B cell (primary cell): Measurements from ENCODE around the gene ADAMTS20. TPM values are rescaled to one million over a fixed set of nuclear protein-coding genes. Genes with fewer than 3 reads are reported as not detected.

Source experiments
- ATAC-seq: fragments of 200-7000 bp; cut with Tn5 transposase; one replicate; pipeline ENCODE4 v1.10.0; 2021; ENCODE audit warnings: low read depth, mild to moderate bottlenecking, moderate number of reproducible peaks, moderate library complexity
- CTCF ChIA-PET: fragments of 350-600 bp; sonication (Branson Sonifier 250); formaldehyde crosslinking; loops from one replicate; lab custom pipeline; 2021; ENCODE audit warnings: antibody characterized with exemption, inconsistent platforms; lab: Charles Lee
- POLR2A ChIA-PET: fragments of 350-600 bp; sonication (Branson Sonifier 250); formaldehyde crosslinking; loops from one replicate; lab custom pipeline; 2021; ENCODE audit warnings: antibody characterized with exemption; lab: Charles Lee
- DNase-seq: peaks from one replicate; pipeline ENCODE4 v3.0.0; 2013
- H2AFZ ChIP-seq: 2 replicates; pipeline ENCODE4 v1.6.1; 2012; ENCODE audit warnings: mild to moderate bottlenecking, low read depth, low read length; ENCODE audit not compliant: insufficient read depth, poor library complexity, severe bottlenecking
- H3K27ac ChIP-seq, 2 donors: 1 replicate in 1 of 2; 2 replicates in 1 of 2; pipeline ENCODE4 v1.5.1; 2012 to 2013; ENCODE audit warnings: low read length in 2 of 2, mild to moderate bottlenecking in 2 of 2, moderate library complexity in 1 of 2
- H3K27me3 ChIP-seq, 4 experiments: fragments of 200-600 bp in 1 of 4; sonication (generic) in 1 of 4; replicated peaks in 1 of 4; 1 replicate in 2 of 4; 2 replicates in 2 of 4; pipeline versions ENCODE4 v1.6.1 to v1.7.0; 2013 to 2016; ENCODE audit warnings: low read length in 3 of 4, mild to moderate bottlenecking in 2 of 4, mixed read lengths in 1 of 4, moderate library complexity in 1 of 4; ENCODE audit not compliant: insufficient read depth in 4 of 4, control insufficient read depth in 3 of 4; ENCODE audit errors: control extremely low read depth in 1 of 4
- H3K36me3 ChIP-seq, 2 experiments: replicated peaks in 1 of 2; 1 replicate in 1 of 2; 2 replicates in 1 of 2; pipeline versions ENCODE4 v1.6.1 to v1.7.1; 2013; ENCODE audit warnings: low read length in 1 of 2; ENCODE audit not compliant: insufficient read depth in 2 of 2, control insufficient read depth in 1 of 2; ENCODE audit errors: control extremely low read depth in 1 of 2, extremely low read depth in 1 of 2
- H3K4me1 ChIP-seq, 2 donors: fragments of 200-600 bp in 1 of 2; sonication (generic) in 1 of 2; 1 replicate in 1 of 2; 2 replicates in 1 of 2; pipeline versions ENCODE4 v1.5.1 to v1.6.1; 2013 to 2017; ENCODE audit warnings: low read length in 2 of 2; ENCODE audit not compliant: control insufficient read depth in 2 of 2, insufficient read depth in 2 of 2
- H3K4me2 ChIP-seq: replicated peaks from 2 replicates; pipeline ENCODE3; 2012; ENCODE audit warnings: mild to moderate bottlenecking, low read depth, low read length; ENCODE audit not compliant: poor library complexity, severe bottlenecking
- H3K4me3 ChIP-seq, 5 experiments: fragments of 200-600 bp in 1 of 5; sonication (generic) in 1 of 5; 1 replicate in 3 of 5; 2 replicates in 2 of 5; pipeline versions ENCODE4 v1.5.1 to v1.7.0; 2011 to 2016; ENCODE audit warnings: low read length in 4 of 5, mild to moderate bottlenecking in 4 of 5, low read depth in 2 of 5, control low read depth in 1 of 5, moderate library complexity in 1 of 5; ENCODE audit not compliant: insufficient read depth in 1 of 5; ENCODE audit errors: control extremely low read depth in 1 of 5, extremely low read depth in 1 of 5
- H3K79me2 ChIP-seq: fragments of 200-600 bp; sonication (generic); one replicate; pipeline ENCODE4 v1.6.0; 2016; ENCODE audit warnings: low read length; ENCODE audit not compliant: control insufficient read depth, insufficient read depth
- H3K9ac ChIP-seq: fragments of 200-600 bp; sonication (generic); 2 replicates; pipeline ENCODE4 v1.6.1; 2017; ENCODE audit warnings: mild to moderate bottlenecking, low read length, moderate library complexity
- H3K9me3 ChIP-seq, 3 donors: one replicate each; pipeline versions ENCODE4 v1.6.1 to v1.7.1; 2013; ENCODE audit warnings: low read length in 2 of 3; ENCODE audit not compliant: control insufficient read depth in 2 of 3, insufficient read depth in 1 of 3; ENCODE audit errors: control extremely low read depth in 1 of 3
- H4K20me1 ChIP-seq: 2 replicates; pipeline ENCODE4 v1.6.0; 2012; ENCODE audit warnings: mild to moderate bottlenecking, low read length; ENCODE audit not compliant: insufficient read depth, control insufficient read depth, poor library complexity, severe bottlenecking
- H3K27ac Mint-ChIP-seq: one replicate; pipeline ENCODE4 v1.8.0; 2021; ENCODE audit warnings: mixed read lengths
- H3K27me3 Mint-ChIP-seq: one replicate; pipeline ENCODE4 v1.8.0; 2021; ENCODE audit warnings: mixed read lengths
- H3K4me1 Mint-ChIP-seq: one replicate; pipeline ENCODE4 v1.8.0; 2021; ENCODE audit warnings: mixed read lengths
- H3K4me3 Mint-ChIP-seq: one replicate; pipeline ENCODE4 v1.8.0; 2021; ENCODE audit warnings: mixed read lengths
- H3K9me3 Mint-ChIP-seq: one replicate; pipeline ENCODE4 v1.8.0; 2022; ENCODE audit warnings: mixed read lengths; ENCODE audit not compliant: insufficient read depth
- EZH2 ChIP-seq: IDR thresholded peaks from 2 replicates; pipeline ENCODE4 v1.6.1; 2012; ENCODE audit warnings: borderline replicate concordance, low read depth, mild to moderate bottlenecking, moderate library complexity, low read length; ENCODE audit not compliant: insufficient read depth, poor library complexity, severe bottlenecking
- WGBS: methylation state at CpG from one replicate; pipeline ENCODE4 v1.1.5; 2013; ENCODE audit warnings: missing lambda C conversion rate; ENCODE audit not compliant: insufficient coverage; 5-methylcytosine and 5-hydroxymethylcytosine counted together
- intact Hi-C: fragments of 100-400 bp; cut with micrococcal nuclease; formaldehyde crosslinking; loops from one replicate; pipeline ENCODE4 v1.10.0; 2022
- polyA plus RNA-seq: library from polyadenylated mRNA; depleted of rRNA; stranded (reverse); fragments of >200 nt; gene quantifications from 2 replicates; pipeline ENCODE4 v1.2.3, GENCODE V29; 2012
- total RNA-seq, 2 donors: library from RNA; stranded (reverse); fragments of 120-200 nt in 1 of 2; gene quantifications; 1 replicate in 1 of 2; 2 replicates in 1 of 2; pipeline versions ENCODE4 v1.2.3 to v1.2.4, GENCODE V29; 2013 to 2022
- TF ChIP-seq, protein P1 (sequence below): fragments of 200-600 bp; IDR thresholded peaks from one replicate; pipeline ENCODE4 v1.8.0; 2022; ENCODE audit warnings: antibody characterized with exemption, mild to moderate bottlenecking

Gene ADAMTS20
- total and polyA plus RNA-seq, 2 donors (not counting 1 experiment from before 2014, with no cell fraction given), result not detected

DNA sequence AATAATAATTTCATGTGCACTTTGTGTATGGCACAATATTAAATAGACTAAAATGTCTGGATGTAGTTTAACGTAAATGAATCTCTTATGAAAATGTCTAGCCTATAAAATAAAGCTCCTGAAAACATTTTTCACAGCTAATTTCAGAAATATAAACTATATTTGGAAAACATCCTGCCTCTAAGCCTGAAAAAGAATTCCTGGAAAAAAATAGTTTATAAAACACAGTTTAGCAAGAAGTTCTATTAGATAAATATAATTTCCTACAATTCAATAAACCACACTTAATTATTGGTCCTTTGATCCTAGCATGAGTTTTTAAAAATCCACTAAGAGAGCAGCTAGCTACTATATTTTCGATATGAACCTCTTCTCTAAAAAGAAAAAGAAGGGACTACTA is 159.9 kb downstream of the ADAMTS20 start:
- no peaks in the 10 kb centered on the region for H3K4me1 ChIP-seq
- H3K9me3 ChIP-seq, result peaks cover 0 to 10% (median 0%) of the 10 kb centered on the region in 3 donors
- WGBS, result no CpG with 5 or more reads among the region's 2 CpGs
- H3K27ac Mint-ChIP-seq, result no peak overlapping the region
- no peaks in the 10 kb centered on the region for H3K27me3 ChIP-seq
- H3K79me2 ChIP-seq, result no peaks in the 10 kb centered on the region
- no peak for ATAC-seq
- TF ChIP-seq, protein P1, sequence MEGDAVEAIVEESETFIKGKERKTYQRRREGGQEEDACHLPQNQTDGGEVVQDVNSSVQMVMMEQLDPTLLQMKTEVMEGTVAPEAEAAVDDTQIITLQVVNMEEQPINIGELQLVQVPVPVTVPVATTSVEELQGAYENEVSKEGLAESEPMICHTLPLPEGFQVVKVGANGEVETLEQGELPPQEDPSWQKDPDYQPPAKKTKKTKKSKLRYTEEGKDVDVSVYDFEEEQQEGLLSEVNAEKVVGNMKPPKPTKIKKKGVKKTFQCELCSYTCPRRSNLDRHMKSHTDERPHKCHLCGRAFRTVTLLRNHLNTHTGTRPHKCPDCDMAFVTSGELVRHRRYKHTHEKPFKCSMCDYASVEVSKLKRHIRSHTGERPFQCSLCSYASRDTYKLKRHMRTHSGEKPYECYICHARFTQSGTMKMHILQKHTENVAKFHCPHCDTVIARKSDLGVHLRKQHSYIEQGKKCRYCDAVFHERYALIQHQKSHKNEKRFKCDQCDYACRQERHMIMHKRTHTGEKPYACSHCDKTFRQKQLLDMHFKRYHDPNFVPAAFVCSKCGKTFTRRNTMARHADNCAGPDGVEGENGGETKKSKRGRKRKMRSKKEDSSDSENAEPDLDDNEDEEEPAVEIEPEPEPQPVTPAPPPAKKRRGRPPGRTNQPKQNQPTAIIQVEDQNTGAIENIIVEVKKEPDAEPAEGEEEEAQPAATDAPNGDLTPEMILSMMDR, result no peak
- no peak for TF ChIP-seq EZH2
- no peaks in the 10 kb centered on the region for H3K4me1 Mint-ChIP-seq
- H3K9me3 Mint-ChIP-seq, result no peaks in the 10 kb centered on the region
- H3K36me3 ChIP-seq, result no peaks in the 10 kb centered on the region
- DNase-seq, result no peak
- H4K20me1 ChIP-seq, result no peaks in the 10 kb centered on the region
- no peak overlapping the region for H2AFZ ChIP-seq
- POLR2A ChIA-PET, result no interaction called here
- intact Hi-C loops, result no loop called here
- H3K4me2 ChIP-seq, result no peak overlapping the region
- no peak overlapping the region for H3K4me3 ChIP-seq
- no peaks in the 10 kb centered on the region for H3K27me3 Mint-ChIP-seq
- CTCF ChIA-PET, result no interaction called here
- no peak overlapping the region for H3K4me3 Mint-ChIP-seq
- no peak overlapping the region for H3K27ac ChIP-seq
- H3K9ac ChIP-seq, result no peak overlapping the region

DNA sequence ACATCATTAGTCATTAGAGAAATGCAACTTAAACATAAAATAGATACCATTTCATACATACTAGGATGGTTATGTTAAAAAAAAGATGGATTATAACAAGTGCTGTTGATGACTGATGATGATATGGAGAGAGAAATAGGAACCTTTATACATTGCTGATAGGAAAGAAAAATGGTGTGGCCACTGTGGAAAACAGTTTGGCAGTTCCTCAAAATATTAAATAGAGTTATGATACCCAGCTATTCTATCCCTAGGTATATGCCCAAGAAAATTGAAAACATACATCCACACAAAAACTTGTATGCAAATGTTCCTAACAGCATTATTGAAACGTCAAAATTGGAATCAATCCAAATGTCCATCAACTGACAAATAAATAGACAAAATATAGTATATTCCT is 170.1 kb downstream of the ADAMTS20 start:
- intact Hi-C loops, result no loop called here
- POLR2A ChIA-PET, result no interaction called here
- H3K27ac ChIP-seq, result no peak overlapping the region
- H2AFZ ChIP-seq, result no peak overlapping the region
- H3K36me3 ChIP-seq, result no peaks in the 10 kb centered on the region
- no peak overlapping the region for H3K4me2 ChIP-seq
- Mint-ChIP-seq H3K4me1 (no peaks in the 10 kb centered on the region), H3K4me3 (no peak overlapping the region), H3K9me3 (peaks cover 11% of the 10 kb centered on the region), H3K27me3 (no peaks in the 10 kb centered on the region), H3K27ac (no peak overlapping the region)
- no peaks in the 10 kb centered on the region for H4K20me1 ChIP-seq
- no peak for TF ChIP-seq EZH2
- TF ChIP-seq, protein P1, result no peak
- no peak overlapping the region for H3K9ac ChIP-seq
- no peaks in the 10 kb centered on the region for H3K79me2 ChIP-seq
- CTCF ChIA-PET, result no interaction called here
- H3K27me3 ChIP-seq, result no peaks in the 10 kb centered on the region
- no peaks in the 10 kb centered on the region for H3K4me1 ChIP-seq
- DNase-seq, result no peak
- no peak for ATAC-seq
- no peak overlapping the region for H3K4me3 ChIP-seq
- peaks cover 4% of the 10 kb centered on the region in 3 donors for H3K9me3 ChIP-seq
- no CpG with 5 or more reads among the region's 1 CpG for WGBS
